ENCODE measurements around the gene CD37.

DNA sequence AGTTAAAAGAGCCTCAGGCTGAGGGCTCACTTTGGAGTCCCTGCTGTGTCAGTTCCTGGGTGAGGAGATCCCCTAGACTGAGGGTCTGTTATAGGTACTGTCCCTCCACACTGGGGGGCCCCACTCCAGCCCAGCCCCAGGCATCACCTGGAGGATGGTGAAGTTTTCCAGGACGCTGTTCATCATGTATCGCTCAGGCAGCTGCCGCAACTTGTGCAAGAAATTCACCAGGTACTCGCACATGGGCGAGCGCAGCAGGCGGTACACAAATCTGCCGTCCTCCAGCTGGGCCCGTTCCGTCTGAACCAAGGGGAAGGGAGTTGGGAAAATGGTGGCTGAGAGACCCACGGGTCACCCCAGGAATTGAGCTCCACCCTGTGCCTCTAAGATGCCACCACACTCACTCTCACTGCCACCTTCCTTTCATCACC, 7.1 kb downstream of the CD37 start:
- TF ChIP-seq, protein P1, sequence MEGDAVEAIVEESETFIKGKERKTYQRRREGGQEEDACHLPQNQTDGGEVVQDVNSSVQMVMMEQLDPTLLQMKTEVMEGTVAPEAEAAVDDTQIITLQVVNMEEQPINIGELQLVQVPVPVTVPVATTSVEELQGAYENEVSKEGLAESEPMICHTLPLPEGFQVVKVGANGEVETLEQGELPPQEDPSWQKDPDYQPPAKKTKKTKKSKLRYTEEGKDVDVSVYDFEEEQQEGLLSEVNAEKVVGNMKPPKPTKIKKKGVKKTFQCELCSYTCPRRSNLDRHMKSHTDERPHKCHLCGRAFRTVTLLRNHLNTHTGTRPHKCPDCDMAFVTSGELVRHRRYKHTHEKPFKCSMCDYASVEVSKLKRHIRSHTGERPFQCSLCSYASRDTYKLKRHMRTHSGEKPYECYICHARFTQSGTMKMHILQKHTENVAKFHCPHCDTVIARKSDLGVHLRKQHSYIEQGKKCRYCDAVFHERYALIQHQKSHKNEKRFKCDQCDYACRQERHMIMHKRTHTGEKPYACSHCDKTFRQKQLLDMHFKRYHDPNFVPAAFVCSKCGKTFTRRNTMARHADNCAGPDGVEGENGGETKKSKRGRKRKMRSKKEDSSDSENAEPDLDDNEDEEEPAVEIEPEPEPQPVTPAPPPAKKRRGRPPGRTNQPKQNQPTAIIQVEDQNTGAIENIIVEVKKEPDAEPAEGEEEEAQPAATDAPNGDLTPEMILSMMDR (IDR thresholded peaks at IDR 0.05), result no peak
- no peak for TF ChIP-seq POLR2A (IDR thresholded peaks at IDR 0.05)

Measured in adrenal gland (tissue), 5 donors.